ENCODE measurements around the gene ALG3.
A peak's percentile ranks its signal among the peaks of the same experiment; 100 is the strongest.

Gene ALG3

DNA sequence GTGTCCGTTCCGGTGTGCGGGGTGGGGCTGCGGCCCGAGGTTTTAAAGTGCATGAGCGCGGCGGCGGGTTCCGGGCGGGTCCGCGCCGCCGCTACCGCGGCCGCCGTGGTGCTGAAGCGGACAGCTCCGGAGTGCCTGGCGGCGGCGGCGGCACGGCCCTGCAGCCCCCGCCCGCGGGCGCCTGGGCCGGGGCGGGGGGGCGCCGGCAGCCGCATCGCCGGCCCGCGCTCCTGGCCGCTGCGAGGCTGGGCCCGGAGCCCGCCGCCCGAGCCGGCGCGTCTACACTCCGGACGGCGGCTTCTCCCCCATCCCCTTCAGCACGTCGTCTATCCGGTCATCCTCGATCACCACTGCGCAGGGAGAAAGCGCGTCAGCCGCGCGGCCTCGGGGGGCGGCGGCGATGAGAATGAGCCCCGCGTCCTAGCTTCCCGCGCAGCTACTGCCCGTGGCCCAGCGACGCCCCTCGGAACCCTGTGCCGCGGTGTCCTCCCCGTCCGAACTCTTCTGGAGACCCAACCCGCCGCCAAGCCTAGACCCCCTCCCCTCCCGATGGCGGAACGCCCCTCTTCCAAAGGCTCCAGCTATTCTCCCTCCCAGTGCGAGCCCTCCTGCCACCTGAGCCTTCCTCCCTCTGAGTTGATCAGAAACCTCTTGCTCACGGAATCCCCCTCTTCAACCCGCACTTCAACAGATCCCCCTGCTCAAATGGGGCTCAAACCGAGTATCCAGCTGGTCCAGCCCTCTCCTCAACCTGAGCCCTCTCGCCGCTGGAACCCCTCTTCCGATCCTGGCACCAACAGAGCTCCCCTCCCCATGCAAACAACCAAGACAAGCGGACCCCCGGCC, 11.3 kb upstream of the ALG3 start:
- peak; percentile 40 for DNase-seq

DNA sequence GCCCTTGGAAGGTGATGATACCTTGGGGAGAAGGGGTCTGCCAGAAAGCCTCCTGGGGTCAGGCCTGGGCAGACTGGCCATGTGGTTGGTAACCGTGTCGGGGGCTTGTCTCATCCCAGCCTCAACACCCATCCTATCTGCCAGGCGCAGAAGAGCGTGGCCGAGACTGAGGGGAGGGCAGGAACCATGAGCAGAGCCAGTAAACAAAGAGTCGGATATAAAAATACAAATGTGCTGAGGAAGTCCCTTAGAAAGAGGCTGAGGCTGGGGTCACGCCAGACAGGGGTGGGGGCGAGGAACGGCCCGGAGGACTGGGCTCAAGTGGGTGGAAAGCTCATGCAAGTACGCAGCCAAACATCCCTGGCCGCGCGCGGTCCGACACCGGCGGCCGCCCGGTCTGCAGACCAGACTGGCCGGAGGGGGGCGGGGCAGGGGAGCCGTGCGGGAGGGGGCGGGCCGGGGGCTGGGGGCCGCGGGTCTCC, 10.7 kb upstream of the ALG3 start:
- DNase-seq, result no peak

DNA sequence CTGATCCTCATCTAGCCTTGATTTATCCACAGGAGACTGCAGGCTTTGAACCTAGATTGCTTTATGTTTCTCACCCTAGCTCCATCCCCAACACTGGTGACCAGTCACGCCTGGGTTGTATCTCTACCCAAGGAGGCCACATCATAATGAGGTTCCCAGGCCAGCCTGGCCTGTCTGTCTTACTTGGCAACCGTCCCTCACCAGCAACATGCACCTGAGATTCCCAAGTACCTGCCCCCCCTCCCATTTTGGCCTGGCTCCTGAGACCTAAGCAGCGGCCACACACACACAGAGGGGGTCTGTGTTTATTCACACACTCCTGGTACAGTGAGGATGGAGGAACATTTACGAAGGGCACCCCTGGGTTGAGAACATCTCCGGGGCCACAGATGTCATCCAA, 10.2 kb upstream of the ALG3 start:
- DNase-seq, result no peak

DNA sequence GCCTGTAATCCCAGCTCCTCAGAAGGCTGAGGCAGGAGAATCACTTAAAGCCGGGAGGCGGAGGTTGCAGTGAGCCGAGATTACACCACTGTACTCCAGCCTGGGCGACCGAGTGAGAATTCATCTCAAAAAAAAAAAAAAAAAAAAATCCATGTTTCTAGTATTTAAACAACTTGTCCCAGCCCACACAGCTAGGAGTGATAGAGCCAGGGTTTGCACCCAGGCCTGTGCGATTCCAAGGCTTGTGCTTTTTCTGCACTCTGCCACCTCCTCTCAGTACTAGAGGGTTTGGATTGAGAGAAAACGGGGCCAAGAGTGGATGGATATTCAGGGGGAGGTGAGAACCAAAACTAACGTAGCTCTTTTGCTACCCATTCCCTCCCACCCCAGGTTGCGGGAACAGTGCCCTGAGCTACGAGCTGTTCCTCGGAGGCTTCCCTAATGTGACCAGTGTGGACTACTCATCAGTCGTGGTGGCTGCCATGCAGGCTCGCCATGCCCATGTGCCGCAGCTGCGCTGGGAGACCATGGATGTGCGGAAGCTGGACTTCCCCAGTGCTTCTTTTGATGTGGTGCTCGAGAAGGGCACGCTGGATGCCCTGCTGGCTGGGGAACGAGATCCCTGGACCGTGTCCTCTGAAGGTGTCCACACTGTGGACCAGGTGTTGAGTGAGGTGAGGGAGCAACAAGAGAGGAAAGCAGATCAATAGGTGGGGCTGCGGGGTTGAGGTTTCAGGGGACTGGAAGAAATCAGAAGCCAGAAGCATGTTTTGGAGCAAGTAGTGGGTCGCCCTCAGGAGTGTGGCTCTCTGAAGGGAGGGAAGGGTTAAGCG, 8.5 kb upstream of the ALG3 start:
- no peak for DNase-seq

DNA sequence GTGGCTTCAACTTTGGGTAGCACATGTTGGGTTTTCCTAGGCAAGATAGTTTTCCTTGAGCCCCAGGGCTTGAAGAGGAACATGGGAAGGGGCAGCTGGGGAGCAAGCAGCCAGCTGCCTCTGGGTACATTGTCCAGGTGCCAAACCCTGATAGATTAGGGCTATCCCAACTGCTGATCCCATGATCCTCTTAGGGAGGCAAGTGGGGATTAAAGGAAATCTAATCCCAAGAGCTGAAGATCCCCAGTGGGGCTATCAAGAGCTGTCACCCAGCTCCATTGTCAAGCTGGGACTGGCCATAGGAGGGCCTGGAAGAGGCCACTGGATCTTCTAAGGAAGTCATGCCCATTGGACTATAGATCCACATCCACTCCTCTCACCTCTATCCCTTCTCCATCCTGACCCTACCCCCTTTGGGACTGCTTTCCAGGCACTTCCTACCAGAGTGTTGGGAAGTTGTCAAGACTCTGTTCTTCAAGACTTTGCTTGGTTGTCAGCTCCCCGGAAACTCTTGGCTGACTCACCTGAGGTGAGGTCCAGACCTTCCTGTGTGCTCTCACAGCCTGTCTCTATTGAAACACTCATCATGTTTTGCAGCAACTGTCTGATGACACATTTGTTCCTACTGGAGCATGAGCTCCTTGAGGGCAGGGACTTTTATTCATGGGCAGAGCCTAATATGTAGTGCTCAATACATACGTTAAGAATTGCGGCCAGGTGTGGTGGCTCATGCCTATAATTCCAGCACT, 6.7 kb upstream of the ALG3 start:
- DNase-seq, result no peak

DNA sequence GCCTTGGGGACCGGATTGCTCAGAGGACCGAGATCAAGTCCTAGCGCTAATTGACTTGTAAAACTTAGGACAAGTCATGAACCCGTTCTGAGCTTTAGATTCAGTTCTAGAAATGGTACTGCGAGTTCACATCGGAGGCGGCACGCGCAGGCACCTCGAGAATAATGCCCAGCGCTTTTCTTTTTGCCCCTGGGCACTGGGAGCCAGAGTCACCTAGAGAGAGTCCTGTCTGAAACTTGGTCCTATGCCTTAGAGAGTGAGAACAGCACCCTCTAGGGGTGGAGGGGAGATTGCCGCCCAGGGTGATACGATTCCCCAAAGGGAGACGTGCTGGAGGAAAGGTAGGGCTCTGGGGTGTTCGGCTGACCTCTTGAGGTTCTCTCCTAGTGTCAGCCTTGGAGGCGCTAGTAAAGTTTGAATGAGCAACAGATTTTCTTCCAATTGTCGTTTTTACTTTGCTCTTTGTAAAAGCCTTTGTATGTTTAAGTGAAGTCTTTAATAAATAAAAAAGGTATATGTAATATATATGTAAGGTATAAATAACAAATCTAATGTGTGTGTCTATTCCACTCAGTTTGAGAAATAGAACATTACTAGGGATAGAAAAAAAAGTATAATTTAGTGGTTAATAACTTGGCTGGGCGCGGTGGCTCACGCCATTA, 1.5 kb upstream of the ALG3 start:
- peak; percentile 91 for DNase-seq

DNA sequence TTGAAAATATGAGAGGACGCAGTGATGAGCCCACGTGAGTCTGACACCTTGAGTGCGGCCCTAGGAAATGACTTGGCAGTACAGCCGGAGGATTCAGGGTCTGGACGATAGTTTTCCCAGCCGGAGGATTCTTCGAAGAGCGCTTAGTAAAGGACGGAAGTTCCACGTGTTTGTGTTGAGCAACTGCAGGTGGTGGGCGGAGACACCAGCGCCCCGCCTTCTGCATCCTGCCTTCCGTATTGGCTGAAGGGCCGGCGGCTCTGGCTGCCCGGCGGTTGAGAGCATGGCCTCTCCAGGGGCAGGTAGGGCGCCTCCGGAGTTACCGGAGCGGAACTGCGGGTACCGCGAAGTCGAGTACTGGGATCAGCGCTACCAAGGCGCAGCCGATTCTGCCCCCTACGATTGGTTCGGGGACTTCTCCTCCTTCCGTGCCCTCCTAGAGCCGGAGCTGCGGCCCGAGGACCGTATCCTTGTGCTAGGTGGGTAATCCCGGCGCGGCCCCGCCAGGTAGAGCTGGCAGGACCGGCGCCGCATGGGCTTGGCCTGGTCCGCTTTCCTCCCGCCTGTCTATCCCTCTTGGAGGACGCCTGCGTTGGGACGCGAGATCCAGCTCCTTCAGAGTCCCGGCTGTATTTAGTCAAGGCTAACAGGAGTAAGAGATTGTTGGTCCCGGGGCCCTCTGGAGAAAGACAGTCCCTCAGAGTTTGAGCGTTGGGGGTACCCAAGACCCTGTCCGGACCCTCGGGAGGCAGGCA, 827 bp upstream of the ALG3 start, which contains the start of gene EEF1AKMT4:
Gene EEF1AKMT4, plus strand, starts transcription at position 261 of the 755 bp plus-strand sequence. Its CDS starts 23 bp downstream, at position 284.
- DNase-seq, result peak; percentile 98

DNA sequence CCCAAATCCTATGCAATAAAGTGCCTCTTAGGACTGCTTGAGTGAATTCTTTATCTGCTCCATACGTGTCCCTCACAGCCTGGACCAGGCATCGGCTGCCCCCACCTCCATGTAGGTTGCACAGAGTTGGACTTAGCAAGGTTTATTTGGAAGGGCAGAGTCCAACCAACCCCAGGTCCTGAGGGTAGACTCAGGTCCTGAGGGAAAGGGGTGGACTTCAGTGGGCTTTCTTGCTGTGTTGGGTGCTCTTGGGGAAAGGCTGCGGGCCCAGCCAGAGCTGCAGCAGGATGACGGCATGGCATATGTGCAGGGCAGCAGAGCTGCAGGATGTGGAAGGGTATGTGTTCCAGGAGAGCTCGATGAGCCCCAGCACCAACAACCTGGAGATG, 6.5 kb downstream of the ALG3 start:
- DNase-seq, result no peak

DNA sequence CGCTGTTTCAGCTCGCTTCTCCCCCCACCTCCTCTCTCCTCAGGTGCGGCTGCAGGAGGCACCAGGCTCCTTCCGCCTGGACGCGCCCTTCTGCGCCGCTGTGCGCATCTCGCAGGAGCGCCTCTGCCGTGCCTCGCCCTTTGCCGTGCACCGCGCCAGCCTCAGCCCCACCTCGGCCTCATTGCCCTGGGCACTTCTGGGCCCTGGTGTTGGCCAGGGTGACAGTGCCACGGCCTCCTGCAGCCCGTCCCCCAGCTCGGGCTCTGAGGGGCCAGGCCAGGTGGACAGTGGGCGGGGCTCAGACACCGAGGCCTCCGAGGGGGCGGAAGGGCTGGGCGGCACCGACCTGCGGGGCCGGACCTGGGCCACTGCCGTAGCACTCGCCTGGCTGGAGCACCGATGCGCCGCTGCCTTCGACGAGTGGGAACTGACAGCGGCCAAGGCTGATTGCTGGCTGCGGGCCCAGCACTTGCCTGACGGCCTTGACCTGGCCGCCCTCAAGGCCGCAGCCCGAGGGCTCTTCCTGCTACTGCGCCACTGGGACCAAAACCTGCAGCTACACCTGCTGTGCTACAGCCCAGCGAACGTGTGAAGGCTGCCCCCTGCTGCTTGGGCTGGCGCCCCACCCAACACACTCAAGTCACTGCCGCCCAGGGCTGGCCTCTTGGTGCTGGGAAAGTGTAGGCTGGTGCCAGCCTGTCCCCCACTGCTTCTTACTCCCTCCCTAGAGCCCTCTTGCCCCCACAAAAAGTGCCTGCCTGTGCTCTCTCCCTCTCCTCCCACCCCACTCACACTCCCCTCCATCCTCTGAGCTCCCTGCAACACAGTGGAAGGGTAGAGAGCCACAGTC, 7.1 kb downstream of the ALG3 start:
- no peak for DNase-seq

DNA sequence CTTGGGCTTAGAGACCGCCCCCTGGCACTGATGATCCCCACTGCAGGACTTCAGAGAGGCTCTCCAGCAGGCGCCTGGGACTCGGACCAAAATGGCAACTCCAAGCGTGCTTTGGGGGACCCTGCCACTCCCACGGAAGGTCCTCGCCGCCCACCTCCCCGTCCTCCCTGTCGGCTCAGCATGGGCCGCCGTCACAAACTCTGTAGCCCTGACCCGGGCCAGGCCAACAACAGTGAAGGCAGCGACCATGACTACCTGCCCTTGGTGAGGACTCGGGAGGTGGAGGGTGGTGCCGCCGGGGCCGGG, 7.7 kb downstream of the ALG3 start:
- DNase-seq, result no peak

DNA sequence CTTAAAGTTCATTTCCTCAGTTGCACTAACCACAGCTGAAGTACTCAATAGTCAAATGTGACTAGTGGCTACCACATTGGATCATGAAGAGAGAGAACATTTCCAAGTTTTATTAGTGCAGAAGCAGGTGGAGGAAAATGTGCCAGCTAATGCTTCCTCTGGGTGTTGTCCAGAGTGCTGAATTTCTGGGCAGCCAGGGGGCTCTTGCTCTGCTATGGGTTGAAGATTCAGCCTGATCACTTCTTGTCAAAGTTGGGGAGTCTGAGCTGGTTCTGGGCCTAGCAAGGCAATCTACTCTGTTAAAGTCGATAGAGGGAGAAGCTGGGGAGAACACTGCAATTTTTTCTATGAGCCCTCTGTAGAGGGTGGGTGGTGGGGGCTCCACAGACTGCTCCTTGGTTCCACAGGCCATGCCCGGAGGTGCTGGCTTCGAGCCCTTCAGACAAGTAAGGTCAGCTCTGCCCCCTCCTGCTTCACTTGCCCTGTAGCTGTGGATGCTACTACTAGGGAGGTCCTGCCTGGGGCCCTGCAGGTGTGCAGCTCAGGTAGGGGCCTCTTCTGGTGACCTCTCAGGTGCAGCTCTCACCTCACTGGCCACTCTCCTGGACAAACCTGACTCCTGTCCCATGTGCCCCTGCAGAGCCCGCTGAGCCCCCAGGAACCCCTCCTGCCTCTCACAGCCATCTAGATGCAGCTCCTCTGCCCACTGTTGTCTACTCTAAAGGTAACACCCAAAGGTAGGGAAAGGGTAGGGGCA, 8.2 kb downstream of the ALG3 start:
- DNase-seq, result no peak

DNA sequence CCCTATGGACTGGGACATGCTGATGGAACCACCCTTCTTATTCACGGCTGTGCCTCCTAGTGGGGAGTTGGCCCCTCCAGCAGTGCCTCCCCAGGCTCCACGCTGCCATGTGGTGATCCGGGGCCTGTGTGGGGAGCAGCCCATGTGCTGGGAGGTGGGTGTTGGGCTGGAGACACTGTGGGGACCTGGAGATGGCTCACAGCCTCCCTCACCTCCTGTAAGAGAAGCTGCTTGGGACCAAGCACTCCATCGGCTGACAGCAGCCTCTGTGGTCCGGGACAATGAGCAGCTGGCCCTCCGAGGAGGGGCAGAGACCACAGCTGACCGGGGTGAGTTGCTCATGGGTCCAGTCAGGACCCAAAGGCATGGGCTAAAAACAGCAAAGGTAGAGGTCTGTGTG, 9.1 kb downstream of the ALG3 start:
- no peak for DNase-seq

DNA sequence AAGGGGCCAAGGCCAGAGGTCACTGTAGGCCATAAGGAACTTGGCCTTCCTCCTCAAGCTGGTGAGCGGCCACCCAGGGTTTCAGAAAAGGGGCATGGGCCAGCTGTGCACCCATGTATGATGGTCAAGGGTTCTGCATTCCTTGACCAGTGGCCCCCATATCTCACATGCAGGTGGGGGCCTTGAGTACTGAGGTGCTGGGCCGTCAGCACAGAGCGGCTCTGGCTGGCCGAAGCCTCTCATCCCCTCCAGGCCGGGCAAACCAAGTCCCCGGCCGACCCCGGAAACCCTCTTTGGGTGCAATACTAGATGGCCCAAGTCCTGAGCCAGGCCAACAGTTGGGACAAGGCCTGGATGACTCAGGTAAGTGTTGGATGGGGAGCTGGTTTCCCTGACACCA, 9.5 kb downstream of the ALG3 start:
- DNase-seq, result no peak

DNA sequence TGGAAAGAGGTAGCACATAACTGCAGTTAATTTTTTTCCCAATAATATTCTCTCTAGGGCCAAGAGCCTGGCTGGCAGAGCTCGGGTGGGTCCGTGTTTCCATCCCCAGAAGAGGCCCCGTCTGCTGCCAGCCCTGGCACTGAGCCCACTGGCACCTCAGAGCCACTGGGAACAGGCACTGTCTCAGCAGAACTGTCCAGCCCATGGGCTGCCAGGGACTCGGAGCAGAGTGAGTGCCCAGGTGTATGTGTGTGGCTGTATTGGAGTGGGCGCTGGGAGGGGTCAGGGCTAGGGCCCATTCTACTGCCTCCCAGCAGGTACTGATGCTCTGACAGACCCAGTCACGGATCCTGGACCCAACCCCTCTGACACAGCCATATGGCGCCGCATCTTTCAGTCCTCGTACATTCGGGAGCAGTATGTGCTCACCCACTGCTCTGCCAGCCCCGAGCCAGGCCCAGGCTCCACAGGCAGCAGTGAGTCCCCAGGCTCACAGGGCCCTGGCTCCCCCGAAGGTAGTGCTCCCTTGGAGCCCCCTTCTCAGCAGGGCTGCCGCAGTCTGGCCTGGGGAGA, 10.4 kb downstream of the ALG3 start:
- no peak for DNase-seq

DNA sequence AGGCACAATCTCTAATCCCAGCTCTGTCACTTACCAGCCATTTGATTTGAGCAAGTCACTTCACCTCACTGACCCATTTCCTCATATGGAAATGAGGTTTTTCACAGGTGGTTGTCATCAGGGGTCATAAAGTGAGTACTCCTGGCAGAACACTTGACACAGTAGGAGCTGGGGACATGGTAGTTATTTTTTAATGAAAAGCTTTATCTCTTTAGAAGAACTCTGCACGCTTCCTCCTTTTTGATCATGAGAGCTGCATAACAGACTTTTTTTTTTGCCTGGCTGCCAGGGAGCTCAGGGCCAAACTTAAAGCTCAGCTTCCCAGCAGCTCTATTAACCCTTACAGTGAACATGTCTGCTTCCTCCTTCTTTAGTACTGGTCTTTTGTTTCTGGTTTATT, 11.0 kb downstream of the ALG3 start:
- DNase-seq, result no peak

DNA sequence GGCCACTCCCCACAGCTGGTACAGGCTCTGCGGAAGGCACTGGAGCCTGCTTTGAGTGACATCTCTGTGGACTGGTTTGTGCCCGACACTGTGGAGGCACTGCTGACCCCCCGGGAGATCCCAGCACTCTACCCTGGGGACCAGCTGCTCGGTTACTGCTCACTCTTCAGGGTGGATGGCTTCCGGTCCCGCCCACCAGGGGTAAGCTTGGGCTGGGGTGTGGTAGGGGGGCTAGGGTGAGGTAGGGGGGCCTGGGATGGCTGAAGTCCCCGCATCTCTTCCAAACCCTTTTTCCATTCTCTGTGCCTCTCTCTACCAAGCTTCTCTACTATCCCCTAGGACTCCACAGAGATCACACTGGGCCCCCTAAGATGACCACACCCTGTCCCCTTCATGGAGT, 11.6 kb downstream of the ALG3 start:
- no peak for DNase-seq

DNA sequence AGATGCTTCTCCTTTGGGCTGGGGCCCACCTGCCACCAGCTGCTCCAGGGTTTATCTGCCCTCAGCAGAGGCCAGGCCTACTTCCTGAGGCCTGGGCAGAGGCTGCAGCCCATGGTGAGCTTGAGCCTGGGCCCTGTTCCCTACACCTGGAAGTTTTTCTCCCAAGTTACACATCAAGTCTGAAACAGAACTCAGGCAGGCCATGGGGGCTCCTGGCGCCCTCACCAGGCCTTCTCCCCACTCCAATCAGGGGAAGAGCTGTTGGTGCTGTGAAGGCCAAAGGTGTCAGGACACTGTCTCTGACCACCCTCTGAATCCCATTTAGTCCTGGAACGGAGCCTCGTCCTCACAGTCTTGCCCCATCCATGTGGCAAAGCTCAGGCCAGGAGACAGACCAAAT, 12.1 kb downstream of the ALG3 start:
- no peak for DNase-seq

DNA sequence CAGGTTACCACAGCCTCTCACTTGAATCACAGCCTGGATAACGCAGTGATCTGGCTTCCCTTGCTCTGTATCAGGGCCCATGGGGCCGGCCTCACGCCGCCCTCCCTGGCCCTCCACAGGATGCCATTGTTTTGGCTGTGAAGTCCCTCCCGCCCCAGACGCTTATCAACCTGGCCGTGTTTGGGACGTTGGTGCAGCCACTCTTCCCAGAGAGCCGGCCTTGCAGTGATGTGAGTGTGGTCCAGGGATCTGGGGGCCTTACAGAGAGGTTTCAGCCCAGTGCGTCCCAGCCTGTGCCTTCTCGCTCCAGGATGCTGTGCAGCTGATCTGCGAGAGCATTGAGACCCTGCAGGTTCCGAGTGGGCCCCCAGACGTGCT, 12.7 kb downstream of the ALG3 start:
- DNase-seq, result no peak

DNA sequence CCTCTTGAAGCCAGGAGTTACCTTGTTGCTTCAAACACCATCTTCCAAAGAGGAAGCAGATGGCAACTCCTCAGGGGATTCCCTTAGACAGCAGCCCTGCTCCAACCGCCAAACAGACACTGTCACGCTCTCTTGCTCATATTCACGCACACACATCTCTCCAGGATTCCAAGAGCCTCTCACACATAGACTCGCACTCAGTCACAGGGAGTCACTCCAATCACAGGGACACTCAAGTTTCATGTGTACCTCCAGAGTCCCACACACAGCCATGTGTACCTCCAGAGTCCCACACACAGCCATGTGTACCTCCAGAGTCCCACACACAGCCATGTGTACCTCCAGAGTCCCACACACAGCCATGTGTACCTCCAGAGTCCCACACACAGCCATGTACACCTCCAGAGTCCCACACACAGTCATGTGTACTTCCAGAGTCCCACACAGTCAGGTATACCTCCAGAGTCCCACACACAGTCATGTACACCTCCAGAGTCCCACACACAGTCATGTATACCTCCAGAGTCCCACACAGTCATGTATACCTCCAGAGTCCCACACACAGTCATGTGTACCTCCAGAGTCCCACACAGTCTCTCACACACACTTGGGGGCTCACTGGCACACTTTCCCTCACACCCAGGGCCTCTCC, 13.3 kb downstream of the ALG3 start:
- DNase-seq, result no peak

All from CD4-positive, alpha-beta T cell treated with Interleukin-21 for 1 hour (primary cell).